ENCODE data around the gene GFAP.

GFAP gene

GRCh38 chr17:44925731-44926697 lies 10.7 kb upstream of the GFAP start:
- in situ Hi-C loops (cut with MboI; ENCODE audit: low pct_unique_long_range_greater_than_20kb, low sequenced_read_pairs, unreplicated experiment) = loop anchor here (10.0 kb wide), 1 partner anchor 89 kb away; no protein-coding TSS in a partner anchor
- no peak for TF ChIP-seq CTCF (IDR thresholded peaks at IDR 0.05; ENCODE audit: extremely low read depth, insufficient read depth, missing control alignments)
- no peak for DNase-seq (ENCODE audit: low spot score)

- in situ Hi-C loops (cut with MboI; ENCODE audit: low pct_unique_long_range_greater_than_20kb, low sequenced_read_pairs, unreplicated experiment) = loop anchor here (10.0 kb wide), 1 partner anchor 91 kb away; no protein-coding TSS in a partner anchor
- TF ChIP-seq CTCF (IDR thresholded peaks at IDR 0.05; ENCODE audit: extremely low read depth, insufficient read depth, missing control alignments) = no peak
- no peak for DNase-seq (ENCODE audit: low spot score)
These were observed 8.8 kb upstream of the GFAP start for GRCh38 chr17:44924107-44924544.

- in situ Hi-C loops (cut with MboI; ENCODE audit: low pct_unique_long_range_greater_than_20kb, low sequenced_read_pairs, unreplicated experiment) = loop anchor here (10.0 kb wide), 1 partner anchor 92 kb away; no protein-coding TSS in a partner anchor
- no peak for TF ChIP-seq CTCF (IDR thresholded peaks at IDR 0.05; ENCODE audit: extremely low read depth, insufficient read depth, missing control alignments)
- no peak for DNase-seq (ENCODE audit: low spot score)
These were observed 7.6 kb upstream of the GFAP start for GRCh38 chr17:44922746-44923470.

- in situ Hi-C loops (cut with MboI; ENCODE audit: low pct_unique_long_range_greater_than_20kb, low sequenced_read_pairs, unreplicated experiment) = loop anchor here (10.0 kb wide), 1 partner anchor 93 kb away; no protein-coding TSS in a partner anchor
- no peak for TF ChIP-seq CTCF (IDR thresholded peaks at IDR 0.05; ENCODE audit: extremely low read depth, insufficient read depth, missing control alignments)
- DNase-seq (ENCODE audit: low spot score) = no peak
These were observed 6.8 kb upstream of the GFAP start for GRCh38 chr17:44922136-44922535.

- DNase-seq (ENCODE audit: low spot score) = no peak
- TF ChIP-seq CTCF (IDR thresholded peaks at IDR 0.05; ENCODE audit: extremely low read depth, insufficient read depth, missing control alignments) = no peak
- in situ Hi-C loops (cut with MboI; ENCODE audit: low pct_unique_long_range_greater_than_20kb, low sequenced_read_pairs, unreplicated experiment) = loop anchor here (10.0 kb wide), 1 partner anchor 93 kb away; no protein-coding TSS in a partner anchor
These were observed 6.0 kb upstream of the GFAP start for GRCh38 chr17:44921122-44921882.

- in situ Hi-C loops (cut with MboI; ENCODE audit: low pct_unique_long_range_greater_than_20kb, low sequenced_read_pairs, unreplicated experiment) = loop anchor here (10.0 kb wide), 1 partner anchor 94 kb away; no protein-coding TSS in a partner anchor
- no peak for TF ChIP-seq CTCF (IDR thresholded peaks at IDR 0.05; ENCODE audit: extremely low read depth, insufficient read depth, missing control alignments)
- DNase-seq (ENCODE audit: low spot score) = no peak
These were observed 5.3 kb upstream of the GFAP start for GRCh38 chr17:44920565-44920940.
